ENCODE measurements around the gene TNFRSF6B. TPM values are rescaled to one million over a fixed set of nuclear protein-coding genes. Genes with fewer than 3 reads are reported as not detected.
A peak's percentile ranks its signal among the peaks of the same experiment; 100 is the strongest.

Gene TNFRSF6B
- total and polyA plus RNA-seq, 8 donors = 0.31 to 31.0 (median 2.1) TPM

DNA sequence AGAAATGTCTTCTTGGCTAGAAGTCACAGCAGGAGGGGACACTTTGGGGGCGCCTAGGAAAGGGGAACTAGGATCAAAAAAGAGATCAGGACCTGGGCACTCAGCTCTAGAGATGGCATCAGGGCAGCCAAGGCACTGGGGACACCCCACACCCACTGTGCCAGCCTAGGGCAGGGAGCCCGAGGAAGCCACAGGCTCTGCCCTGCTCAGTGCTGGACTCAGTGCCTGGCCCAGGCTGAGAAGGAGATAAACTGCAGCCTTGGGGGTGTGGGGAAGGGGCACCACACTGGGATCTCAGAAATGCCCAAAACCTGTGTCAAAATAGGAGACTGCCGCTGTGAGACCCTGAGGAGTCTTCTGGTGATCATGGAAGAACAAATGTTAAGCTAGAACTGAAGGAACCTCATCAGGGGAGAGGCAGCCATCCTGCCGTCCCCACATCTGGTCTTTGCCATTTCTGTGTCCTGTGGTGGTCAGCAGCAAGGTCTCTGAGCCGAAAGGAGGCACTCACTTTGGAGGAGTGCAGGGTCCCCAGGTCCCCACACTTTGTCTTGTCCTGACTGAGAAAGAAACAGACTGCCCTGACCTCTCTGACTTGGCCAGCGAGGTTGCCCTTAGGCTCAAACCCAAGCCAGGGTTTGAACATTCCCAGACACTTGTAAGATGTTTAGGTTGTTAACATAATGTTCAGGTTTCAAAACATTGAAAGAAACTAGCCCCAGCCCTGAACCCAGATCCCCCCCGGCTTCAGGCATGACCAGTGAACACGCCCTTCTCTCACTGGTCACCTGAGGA is 9.0 kb downstream of the TNFRSF6B start:
- peaks cover 0 to 7% (median 0%) of the 10 kb centered on the region in 3 donors for H3K36me3 ChIP-seq
- peaks cover 0 to 16% (median 6%) of the 10 kb centered on the region in 3 donors for H3K4me1 ChIP-seq
- no peaks in the 10 kb centered on the region for H3K9me3 ChIP-seq
- no peaks in the 10 kb centered on the region for H3K27me3 ChIP-seq
- ATAC-seq (no peak), FAIRE-seq (no peak), DNase-seq (peak in 1 of 6 donors; percentile 15)
- no peak overlapping the region for H3K4me3 ChIP-seq
- H3K27ac ChIP-seq = no peak overlapping the region
- intact Hi-C loops (cut with DNase I) = no loop called here
- WGBS, 2 donors = 85 to 92% methylated on average over 8 of the region's 8 CpGs
- TF ChIP-seq, protein P1, sequence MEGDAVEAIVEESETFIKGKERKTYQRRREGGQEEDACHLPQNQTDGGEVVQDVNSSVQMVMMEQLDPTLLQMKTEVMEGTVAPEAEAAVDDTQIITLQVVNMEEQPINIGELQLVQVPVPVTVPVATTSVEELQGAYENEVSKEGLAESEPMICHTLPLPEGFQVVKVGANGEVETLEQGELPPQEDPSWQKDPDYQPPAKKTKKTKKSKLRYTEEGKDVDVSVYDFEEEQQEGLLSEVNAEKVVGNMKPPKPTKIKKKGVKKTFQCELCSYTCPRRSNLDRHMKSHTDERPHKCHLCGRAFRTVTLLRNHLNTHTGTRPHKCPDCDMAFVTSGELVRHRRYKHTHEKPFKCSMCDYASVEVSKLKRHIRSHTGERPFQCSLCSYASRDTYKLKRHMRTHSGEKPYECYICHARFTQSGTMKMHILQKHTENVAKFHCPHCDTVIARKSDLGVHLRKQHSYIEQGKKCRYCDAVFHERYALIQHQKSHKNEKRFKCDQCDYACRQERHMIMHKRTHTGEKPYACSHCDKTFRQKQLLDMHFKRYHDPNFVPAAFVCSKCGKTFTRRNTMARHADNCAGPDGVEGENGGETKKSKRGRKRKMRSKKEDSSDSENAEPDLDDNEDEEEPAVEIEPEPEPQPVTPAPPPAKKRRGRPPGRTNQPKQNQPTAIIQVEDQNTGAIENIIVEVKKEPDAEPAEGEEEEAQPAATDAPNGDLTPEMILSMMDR (IDR thresholded peaks at IDR 0.05) = no peak

- ATAC-seq (no peak), FAIRE-seq (no peak), DNase-seq (peak in 1 of 6 donors; percentile 19)
- Histone ChIP-seq H3K4me1 (peaks cover 0 to 16% (median 6%) of the 10 kb centered on the region in 3 donors), H3K27ac (no peak overlapping the region), H3K4me3 (peak overlapping the region in 2 of 4 donors; percentile 62 to 97), H3K27me3 (no peaks in the 10 kb centered on the region), H3K9me3 (no peaks in the 10 kb centered on the region), H3K36me3 (peaks cover 0 to 7% (median 0%) of the 10 kb centered on the region in 3 donors)
- TF ChIP-seq, protein P1 (IDR thresholded peaks at IDR 0.05) = no peak
- WGBS, 2 donors = 57 to 71% methylated on average over 12 of the region's 12 CpGs
- intact Hi-C loops (cut with DNase I) = no loop called here
Observed at GRCh38 chr20:63706027-63706695, 9.7 kb downstream of the TNFRSF6B start.

DNA sequence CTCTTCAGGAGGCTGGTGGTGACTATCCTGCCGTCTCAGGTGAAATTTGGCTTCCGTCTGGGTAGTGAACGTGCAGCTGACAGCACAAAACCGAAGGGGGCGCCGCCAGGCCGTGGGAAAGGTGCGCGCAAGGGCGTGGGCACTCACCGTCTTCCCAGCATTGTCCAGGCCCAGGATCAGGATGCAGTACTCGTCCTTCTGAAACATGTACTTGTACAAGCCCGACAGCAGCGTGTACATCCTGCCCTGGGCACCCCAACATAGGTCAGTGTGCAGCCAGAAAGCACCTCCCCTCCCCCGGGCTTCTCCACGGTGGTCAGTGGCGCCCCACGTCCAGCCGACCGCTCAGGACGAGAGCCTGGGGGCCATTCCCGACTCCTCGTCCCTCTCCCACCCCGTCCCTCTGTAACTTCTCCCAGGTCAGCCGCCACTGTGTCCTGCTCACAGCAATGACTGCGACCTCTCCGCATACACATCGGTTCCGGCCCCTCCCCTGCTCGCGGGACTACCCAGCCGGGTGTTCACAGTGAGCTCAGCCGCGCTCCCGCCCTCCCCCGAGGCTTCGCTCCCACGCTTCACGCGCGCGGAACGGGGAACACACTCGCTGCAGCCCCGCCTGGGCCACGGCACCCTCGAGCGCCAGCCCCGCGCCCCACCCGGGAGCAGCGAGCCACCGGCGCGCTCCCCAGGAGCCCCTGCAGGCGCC is 10.6 kb downstream of the TNFRSF6B start:
- ATAC-seq (peak; percentile 26 to 44 (median 34)), DNase-seq (peak; percentile 33 to 82 (median 49)), FAIRE-seq (no peak)
- Histone ChIP-seq H3K27me3 (no peaks in the 10 kb centered on the region), H3K9me3 (no peaks in the 10 kb centered on the region), H3K36me3 (peaks cover 2 to 7% (median 3%) of the 10 kb centered on the region in 3 donors), H3K4me1 (peaks cover 0 to 16% (median 6%) of the 10 kb centered on the region in 3 donors), H3K4me3 (peak overlapping the region; percentile 62 to 97 (median 77)), H3K27ac (peak overlapping the region; percentile 67 to 73 (median 72))
- TF ChIP-seq, protein P1 (IDR thresholded peaks at IDR 0.05) = no peak
- 2 to 3% methylated on average over 50 to 56 of the region's 56 CpGs for WGBS, 2 donors
- intact Hi-C loops (cut with DNase I) = no loop called here

- ATAC-seq = peak; percentile 95 to 98 (median 98)
- Histone ChIP-seq H3K27ac (peak within 1 kb of the TSS; percentile 67 to 73 (median 72)), H3K4me1 (peaks cover 0 to 16% (median 6%) of the 10 kb centered on the region in 3 donors), H3K36me3 (peaks cover 4 to 9% (median 5%) of the 10 kb centered on the region in 3 donors), H3K27me3 (no peaks in the 10 kb centered on the region), H3K4me3 (peak within 1 kb of the TSS; percentile 62 to 97 (median 77)), H3K9me3 (no peaks in the 10 kb centered on the region)
- intact Hi-C loops (cut with DNase I) = no loop called here
- no peak for FAIRE-seq
- TF ChIP-seq, protein P1 (IDR thresholded peaks at IDR 0.05) = no peak
- 1% methylated on average over 55 to 98 of the region's 98 CpGs for WGBS, 2 donors
- peak; percentile 84 to 98 (median 89) for DNase-seq
Observed at GRCh38 chr20:63707558-63708300, 11.3 kb downstream of the TNFRSF6B start, which contains the start of the genes ARFRP1 and ZGPAT. ARFRP1 (minus strand) TSS chr20:63707976; CDS start chr20:63707091, 885 bp downstream. ZGPAT (plus strand) TSS chr20:63708039; CDS start chr20:63708581, 542 bp downstream.

All from pancreas (tissue), 10 donors.